ENCODE measurements around the gene MLF1. TPM values are rescaled to one million over a fixed set of nuclear protein-coding genes. Genes with fewer than 3 reads are reported as not detected.

MLF1 gene
- total RNA-seq, 1 donor from 2014 or later, result 3.3 TPM

DNA sequence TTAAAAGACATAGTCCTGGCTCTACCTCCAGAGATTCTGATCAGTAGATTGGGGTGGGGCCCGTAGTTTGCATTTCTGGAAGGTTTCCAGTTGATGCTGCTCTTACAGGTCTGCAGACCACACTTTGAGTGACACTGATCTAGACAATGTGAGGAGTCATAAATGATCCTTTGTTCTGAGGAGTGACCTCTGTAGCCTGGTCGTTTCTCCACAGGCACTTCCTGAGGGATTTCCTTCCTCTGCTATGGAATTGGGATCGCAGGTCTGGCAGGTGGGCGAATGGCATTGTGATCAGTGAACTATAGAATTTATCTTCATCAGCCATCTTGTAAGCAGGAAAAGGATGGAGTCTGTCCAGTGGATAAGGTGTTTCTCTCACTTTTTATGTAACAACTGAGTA lies 78.8 kb downstream of the MLF1 start:
- Histone ChIP-seq H3K9me3 (no peaks in the 10 kb centered on the region), H3K36me3 (peaks cover 37 to 48% of the 10 kb centered on the region in 2 donors), H3K4me1 (peaks cover 0 to 11% of the 10 kb centered on the region in 2 donors), H3K4me3 (no peak overlapping the region), H3K27ac (no peak overlapping the region), H3K27me3 (no peaks in the 10 kb centered on the region)
- TF ChIP-seq, protein P1, sequence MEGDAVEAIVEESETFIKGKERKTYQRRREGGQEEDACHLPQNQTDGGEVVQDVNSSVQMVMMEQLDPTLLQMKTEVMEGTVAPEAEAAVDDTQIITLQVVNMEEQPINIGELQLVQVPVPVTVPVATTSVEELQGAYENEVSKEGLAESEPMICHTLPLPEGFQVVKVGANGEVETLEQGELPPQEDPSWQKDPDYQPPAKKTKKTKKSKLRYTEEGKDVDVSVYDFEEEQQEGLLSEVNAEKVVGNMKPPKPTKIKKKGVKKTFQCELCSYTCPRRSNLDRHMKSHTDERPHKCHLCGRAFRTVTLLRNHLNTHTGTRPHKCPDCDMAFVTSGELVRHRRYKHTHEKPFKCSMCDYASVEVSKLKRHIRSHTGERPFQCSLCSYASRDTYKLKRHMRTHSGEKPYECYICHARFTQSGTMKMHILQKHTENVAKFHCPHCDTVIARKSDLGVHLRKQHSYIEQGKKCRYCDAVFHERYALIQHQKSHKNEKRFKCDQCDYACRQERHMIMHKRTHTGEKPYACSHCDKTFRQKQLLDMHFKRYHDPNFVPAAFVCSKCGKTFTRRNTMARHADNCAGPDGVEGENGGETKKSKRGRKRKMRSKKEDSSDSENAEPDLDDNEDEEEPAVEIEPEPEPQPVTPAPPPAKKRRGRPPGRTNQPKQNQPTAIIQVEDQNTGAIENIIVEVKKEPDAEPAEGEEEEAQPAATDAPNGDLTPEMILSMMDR (IDR thresholded peaks at IDR 0.05), result no peak
- no peak for DNase-seq (ENCODE audit: low spot score in 2 of 2)
- intact Hi-C loops (cut with DNase I), result loop anchor here (10.0 kb wide), 1 partner anchor 1485 kb away; the partner anchor contains the start of gene CCNL1

DNA sequence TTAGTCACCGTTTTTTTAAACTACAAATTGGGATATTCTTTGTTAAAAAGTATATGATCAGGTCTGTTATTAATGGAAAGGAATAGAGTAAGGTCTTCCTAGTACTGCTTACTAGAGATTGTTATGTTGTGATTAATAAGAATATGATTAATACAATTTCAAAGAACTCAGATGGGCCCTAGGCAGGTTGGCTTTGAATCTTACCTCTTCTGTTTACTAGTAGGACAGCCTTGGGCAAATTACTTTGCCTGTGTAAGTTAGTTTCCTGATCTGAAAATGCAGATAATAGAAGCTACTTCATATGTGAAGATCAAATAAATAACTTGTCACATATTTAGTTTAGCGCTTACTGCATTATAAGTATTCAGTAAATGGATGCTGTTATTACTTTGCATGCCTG lies 80.2 kb downstream of the MLF1 start:
- H3K4me1 ChIP-seq, result peaks cover 0 to 3% of the 10 kb centered on the region in 2 donors
- H3K27ac ChIP-seq, result no peak overlapping the region
- intact Hi-C loops (cut with DNase I), result no loop called here
- H3K4me3 ChIP-seq, result no peak overlapping the region
- DNase-seq (ENCODE audit: low spot score in 2 of 2), result no peak
- TF ChIP-seq, protein P1 (IDR thresholded peaks at IDR 0.05), result no peak
- H3K27me3 ChIP-seq, result no peaks in the 10 kb centered on the region
- peaks cover 48 to 61% of the 10 kb centered on the region in 2 donors for H3K36me3 ChIP-seq
- no peaks in the 10 kb centered on the region for H3K9me3 ChIP-seq

- H3K9me3 ChIP-seq, result no peaks in the 10 kb centered on the region
- H3K4me3 ChIP-seq, result no peak overlapping the region
- DNase-seq (ENCODE audit: low spot score in 2 of 2), result no peak
- H3K27me3 ChIP-seq, result no peaks in the 10 kb centered on the region
- TF ChIP-seq, protein P1 (IDR thresholded peaks at IDR 0.05), result no peak
- intact Hi-C loops (cut with DNase I), result no loop called here
- no peak overlapping the region for H3K27ac ChIP-seq
- H3K36me3 ChIP-seq, result peaks cover 49 to 65% of the 10 kb centered on the region in 2 donors
- no peaks in the 10 kb centered on the region for H3K4me1 ChIP-seq
These were observed 81.5 kb downstream of the MLF1 start for GRCh38 chr3:158652463-158652862.

Other genes with a start within 250 kb of the MLF1 start
- gene GFM1, start 73.3 kb downstream of the MLF1 start, total RNA-seq, result 13.9 TPM
- 1.2 TPM for gene LXN, start 101.5 kb downstream of the MLF1 start, total RNA-seq
- gene RARRES1, start 161.3 kb downstream of the MLF1 start, total RNA-seq, result 520 TPM
- gene MFSD1, start 230.9 kb downstream of the MLF1 start, total RNA-seq, result 35.9 TPM

Measured in ascending aorta (tissue), 2 donors.